GM12891 (cell line): ENCODE measurements around the gene B3GNT7.

Source experiments
- POLR2A ChIP-seq: IDR thresholded peaks from 2 replicates; pipeline ENCODE4 v1.6.1; 2011; ENCODE audit warnings: low read depth, low read length, control low read depth
- POLR2AphosphoS5 ChIP-seq: IDR thresholded peaks from 2 replicates; pipeline ENCODE4 v1.6.1; 2011; ENCODE audit warnings: low read depth, low read length, control low read depth
- POU2F2 ChIP-seq: IDR thresholded peaks from 2 replicates; pipeline ENCODE4 v1.6.1; 2011; ENCODE audit warnings: low read depth, mild to moderate bottlenecking, control low read depth, low read length, moderate library complexity

- TF ChIP-seq POU2F2 (no peak), POLR2A (no peak), POLR2AphosphoS5 (no peak)
Observed at GRCh38 chr2:231411237-231411636, 15.7 kb downstream of the B3GNT7 start.
